Measurements from ENCODE around the gene CCDC97.

Gene CCDC97

GRCh38 chr19:41328842-41329225 lies 18.9 kb downstream of the CCDC97 start:
- Histone ChIP-seq H3K27ac (ENCODE audit: low read length) (peak overlapping the region; percentile 16), H2AFZ (ENCODE audit: low read depth, low read length) (no peak overlapping the region), H3K9ac (ENCODE audit: low read length) (no peak overlapping the region), H3K4me2 (ENCODE audit: low read length) (peak overlapping the region; percentile 43; the same call in 1 of the 2 replicates), H3K79me2 (ENCODE audit: low read length) (peaks cover 42% of the 10 kb centered on the region), H3K36me3 (replicated peaks; ENCODE audit: low read depth, low read length) (peaks cover 65% of the 10 kb centered on the region), H3K4me3 (ENCODE audit: low read length) (no peak overlapping the region), H3K27me3 (ENCODE audit: low read depth, low read length) (no peaks in the 10 kb centered on the region), H3K9me3 (ENCODE audit: insufficient read depth, low read length) (no peaks in the 10 kb centered on the region), H3K4me1 (ENCODE audit: low read length) (peaks cover 32% of the 10 kb centered on the region), H4K20me1 (ENCODE audit: insufficient read depth, low read length) (peaks cover 41% of the 10 kb centered on the region)
- TF ChIP-seq, protein P1, sequence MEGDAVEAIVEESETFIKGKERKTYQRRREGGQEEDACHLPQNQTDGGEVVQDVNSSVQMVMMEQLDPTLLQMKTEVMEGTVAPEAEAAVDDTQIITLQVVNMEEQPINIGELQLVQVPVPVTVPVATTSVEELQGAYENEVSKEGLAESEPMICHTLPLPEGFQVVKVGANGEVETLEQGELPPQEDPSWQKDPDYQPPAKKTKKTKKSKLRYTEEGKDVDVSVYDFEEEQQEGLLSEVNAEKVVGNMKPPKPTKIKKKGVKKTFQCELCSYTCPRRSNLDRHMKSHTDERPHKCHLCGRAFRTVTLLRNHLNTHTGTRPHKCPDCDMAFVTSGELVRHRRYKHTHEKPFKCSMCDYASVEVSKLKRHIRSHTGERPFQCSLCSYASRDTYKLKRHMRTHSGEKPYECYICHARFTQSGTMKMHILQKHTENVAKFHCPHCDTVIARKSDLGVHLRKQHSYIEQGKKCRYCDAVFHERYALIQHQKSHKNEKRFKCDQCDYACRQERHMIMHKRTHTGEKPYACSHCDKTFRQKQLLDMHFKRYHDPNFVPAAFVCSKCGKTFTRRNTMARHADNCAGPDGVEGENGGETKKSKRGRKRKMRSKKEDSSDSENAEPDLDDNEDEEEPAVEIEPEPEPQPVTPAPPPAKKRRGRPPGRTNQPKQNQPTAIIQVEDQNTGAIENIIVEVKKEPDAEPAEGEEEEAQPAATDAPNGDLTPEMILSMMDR (IDR thresholded peaks at IDR 0.05; ENCODE audit: low read depth, low read length): no peak
- TF ChIP-seq EZH2phosphoT487 (IDR thresholded peaks at IDR 0.05; ENCODE audit: low read depth): no peak

- H3K9me3 ChIP-seq (ENCODE audit: insufficient read depth, low read length): no peaks in the 10 kb centered on the region
- H3K9ac ChIP-seq (ENCODE audit: low read length): no peak overlapping the region
- H3K4me3 ChIP-seq (ENCODE audit: low read length): no peak overlapping the region
- peaks cover 32% of the 10 kb centered on the region for H4K20me1 ChIP-seq (ENCODE audit: insufficient read depth, low read length)
- H3K4me1 ChIP-seq (ENCODE audit: low read length): peaks cover 35% of the 10 kb centered on the region
- no peak overlapping the region for H2AFZ ChIP-seq (ENCODE audit: low read depth, low read length)
- H3K36me3 ChIP-seq (replicated peaks; ENCODE audit: low read depth, low read length): peaks cover 59% of the 10 kb centered on the region
- no peak for TF ChIP-seq EZH2phosphoT487 (IDR thresholded peaks at IDR 0.05; ENCODE audit: low read depth)
- no peak overlapping the region for H3K27ac ChIP-seq (ENCODE audit: low read length)
- H3K4me2 ChIP-seq (ENCODE audit: low read length): no peak overlapping the region
- H3K27me3 ChIP-seq (ENCODE audit: low read depth, low read length): no peaks in the 10 kb centered on the region
- H3K79me2 ChIP-seq (ENCODE audit: low read length): peaks cover 45% of the 10 kb centered on the region
Observed at GRCh38 chr19:41330481-41330880, 20.5 kb downstream of the CCDC97 start.

- Histone ChIP-seq H3K4me2 (ENCODE audit: low read length) (no peak overlapping the region), H3K27me3 (ENCODE audit: low read depth, low read length) (no peaks in the 10 kb centered on the region), H3K36me3 (replicated peaks; ENCODE audit: low read depth, low read length) (peaks cover 61% of the 10 kb centered on the region), H3K79me2 (ENCODE audit: low read length) (peaks cover 44% of the 10 kb centered on the region), H3K27ac (ENCODE audit: low read length) (no peak overlapping the region), H3K4me3 (ENCODE audit: low read length) (no peak overlapping the region), H2AFZ (ENCODE audit: low read depth, low read length) (no peak overlapping the region), H3K9me3 (ENCODE audit: insufficient read depth, low read length) (no peaks in the 10 kb centered on the region), H4K20me1 (ENCODE audit: insufficient read depth, low read length) (peaks cover 27% of the 10 kb centered on the region), H3K4me1 (ENCODE audit: low read length) (peaks cover 38% of the 10 kb centered on the region), H3K9ac (ENCODE audit: low read length) (no peak overlapping the region)
- TF ChIP-seq EZH2phosphoT487 (IDR thresholded peaks at IDR 0.05; ENCODE audit: low read depth): no peak
- TF ChIP-seq, protein P1 (IDR thresholded peaks at IDR 0.05; ENCODE audit: low read depth, low read length): no peak
Observed at GRCh38 chr19:41330946-41331678, 21.1 kb downstream of the CCDC97 start.

- Histone ChIP-seq H3K9ac (ENCODE audit: low read length) (no peak overlapping the region), H3K36me3 (replicated peaks; ENCODE audit: low read depth, low read length) (peaks cover 59% of the 10 kb centered on the region)
Observed at GRCh38 chr19:41332000-41332399, 22.0 kb downstream of the CCDC97 start.

More at GRCh38 chr19:41332000-41332399, 22.0 kb downstream of the CCDC97 start:
- Histone ChIP-seq H3K4me2 (ENCODE audit: low read length) (no peak overlapping the region), H3K27ac (ENCODE audit: low read length) (no peak overlapping the region), H3K79me2 (ENCODE audit: low read length) (peaks cover 40% of the 10 kb centered on the region), H2AFZ (ENCODE audit: low read depth, low read length) (no peak overlapping the region), H4K20me1 (ENCODE audit: insufficient read depth, low read length) (peaks cover 25% of the 10 kb centered on the region), H3K9me3 (ENCODE audit: insufficient read depth, low read length) (no peaks in the 10 kb centered on the region), H3K4me3 (ENCODE audit: low read length) (no peak overlapping the region), H3K4me1 (ENCODE audit: low read length) (peaks cover 35% of the 10 kb centered on the region), H3K27me3 (ENCODE audit: low read depth, low read length) (no peaks in the 10 kb centered on the region)
- TF ChIP-seq, protein P1 (IDR thresholded peaks at IDR 0.05; ENCODE audit: low read depth, low read length): no peak
- TF ChIP-seq EZH2phosphoT487 (IDR thresholded peaks at IDR 0.05; ENCODE audit: low read depth): no peak

Data from OCI-LY3 (cell line).